SK-N-SH treated with all-trans-retinoic acid at 6 μM for 48 hours (cell line): Measurements from ENCODE around the gene NPC1L1.

Experiments
- CREB5 ChIP-seq: fragments of 250-450 bp; sonication (Bioruptor Pico); IDR thresholded peaks from 2 replicates; pipeline ENCODE4 v1.5.1; 2020; ENCODE audit warnings: low read depth, mild to moderate bottlenecking, moderate library complexity
- OSR1 ChIP-seq: fragments of 250-450 bp; sonication (Bioruptor Pico); IDR thresholded peaks from 2 replicates; pipeline ENCODE4 v1.8.0; 2022; ENCODE audit warnings: moderate library complexity, mild to moderate bottlenecking, inconsistent platforms
- SNAI2 ChIP-seq: fragments of 250-450 bp; sonication (Bioruptor Pico); IDR thresholded peaks from 2 replicates; pipeline ENCODE4 v1.5.0; 2020; ENCODE audit warnings: mild to moderate bottlenecking, moderate library complexity
- ZFP30 ChIP-seq: fragments of 450-650 bp; formaldehyde crosslinking; IDR thresholded peaks from 2 replicates; pipeline ENCODE4 v1.5.0; 2022; ENCODE audit warnings: mild to moderate bottlenecking, moderate library complexity

- TF ChIP-seq CREB5 (CRISPR knock-in tag): no peak
- no peak for TF ChIP-seq ZFP30 (CRISPR knock-in tag)
- TF ChIP-seq SNAI2: no peak
- TF ChIP-seq OSR1 (CRISPR knock-in tag): no peak
These were observed 33.9 kb upstream of the NPC1L1 start for GRCh38 chr7:44575054-44575453.
